ENCODE measurements around the gene SCP2. TPM values are rescaled to one million over a fixed set of nuclear protein-coding genes. Genes with fewer than 3 reads are reported as not detected.
A peak's percentile ranks its signal among the peaks of the same experiment; 100 is the strongest.

Gene SCP2
- total RNA-seq, 1 experiment from 2014 or later, result 56.4 TPM

- TF ChIP-seq, protein P1, sequence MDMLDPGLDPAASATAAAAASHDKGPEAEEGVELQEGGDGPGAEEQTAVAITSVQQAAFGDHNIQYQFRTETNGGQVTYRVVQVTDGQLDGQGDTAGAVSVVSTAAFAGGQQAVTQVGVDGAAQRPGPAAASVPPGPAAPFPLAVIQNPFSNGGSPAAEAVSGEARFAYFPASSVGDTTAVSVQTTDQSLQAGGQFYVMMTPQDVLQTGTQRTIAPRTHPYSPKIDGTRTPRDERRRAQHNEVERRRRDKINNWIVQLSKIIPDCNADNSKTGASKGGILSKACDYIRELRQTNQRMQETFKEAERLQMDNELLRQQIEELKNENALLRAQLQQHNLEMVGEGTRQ (CRISPR knock-in tag; IDR thresholded peaks at IDR 0.05), result no peak
Measured at GRCh38 chr1:53082826-53083455, 155.9 kb downstream of the SCP2 start (continued).

GRCh38 chr1:53083636-53084588, 156.8 kb downstream of the SCP2 start:
- ATAC-seq (no peak), DNase-seq (ENCODE audit: low spot score) (no peak)
- H3K9me3 Mint-ChIP-seq, result no peaks in the 10 kb centered on the region
- no peak overlapping the region for H3K4me3 Mint-ChIP-seq
- peaks cover 13% of the 10 kb centered on the region for H3K4me1 Mint-ChIP-seq
- TF ChIP-seq ZNF138 (CRISPR knock-in tag; conservative IDR thresholded peaks at IDR 0.05), result no peak
- no peak for TF ChIP-seq TP53 (CRISPR knock-in tag; IDR thresholded peaks at IDR 0.05)
- TF ChIP-seq, protein P2, sequence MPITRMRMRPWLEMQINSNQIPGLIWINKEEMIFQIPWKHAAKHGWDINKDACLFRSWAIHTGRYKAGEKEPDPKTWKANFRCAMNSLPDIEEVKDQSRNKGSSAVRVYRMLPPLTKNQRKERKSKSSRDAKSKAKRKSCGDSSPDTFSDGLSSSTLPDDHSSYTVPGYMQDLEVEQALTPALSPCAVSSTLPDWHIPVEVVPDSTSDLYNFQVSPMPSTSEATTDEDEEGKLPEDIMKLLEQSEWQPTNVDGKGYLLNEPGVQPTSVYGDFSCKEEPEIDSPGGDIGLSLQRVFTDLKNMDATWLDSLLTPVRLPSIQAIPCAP (CRISPR knock-in tag; IDR thresholded peaks at IDR 0.05), result no peak
- TF ChIP-seq EMX1 (CRISPR knock-in tag; IDR thresholded peaks at IDR 0.05), result no peak
- TF ChIP-seq, protein P3, sequence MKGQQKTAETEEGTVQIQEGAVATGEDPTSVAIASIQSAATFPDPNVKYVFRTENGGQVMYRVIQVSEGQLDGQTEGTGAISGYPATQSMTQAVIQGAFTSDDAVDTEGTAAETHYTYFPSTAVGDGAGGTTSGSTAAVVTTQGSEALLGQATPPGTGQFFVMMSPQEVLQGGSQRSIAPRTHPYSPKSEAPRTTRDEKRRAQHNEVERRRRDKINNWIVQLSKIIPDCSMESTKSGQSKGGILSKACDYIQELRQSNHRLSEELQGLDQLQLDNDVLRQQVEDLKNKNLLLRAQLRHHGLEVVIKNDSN (CRISPR knock-in tag; IDR thresholded peaks at IDR 0.05), result no peak
- TF ChIP-seq, protein P4, sequence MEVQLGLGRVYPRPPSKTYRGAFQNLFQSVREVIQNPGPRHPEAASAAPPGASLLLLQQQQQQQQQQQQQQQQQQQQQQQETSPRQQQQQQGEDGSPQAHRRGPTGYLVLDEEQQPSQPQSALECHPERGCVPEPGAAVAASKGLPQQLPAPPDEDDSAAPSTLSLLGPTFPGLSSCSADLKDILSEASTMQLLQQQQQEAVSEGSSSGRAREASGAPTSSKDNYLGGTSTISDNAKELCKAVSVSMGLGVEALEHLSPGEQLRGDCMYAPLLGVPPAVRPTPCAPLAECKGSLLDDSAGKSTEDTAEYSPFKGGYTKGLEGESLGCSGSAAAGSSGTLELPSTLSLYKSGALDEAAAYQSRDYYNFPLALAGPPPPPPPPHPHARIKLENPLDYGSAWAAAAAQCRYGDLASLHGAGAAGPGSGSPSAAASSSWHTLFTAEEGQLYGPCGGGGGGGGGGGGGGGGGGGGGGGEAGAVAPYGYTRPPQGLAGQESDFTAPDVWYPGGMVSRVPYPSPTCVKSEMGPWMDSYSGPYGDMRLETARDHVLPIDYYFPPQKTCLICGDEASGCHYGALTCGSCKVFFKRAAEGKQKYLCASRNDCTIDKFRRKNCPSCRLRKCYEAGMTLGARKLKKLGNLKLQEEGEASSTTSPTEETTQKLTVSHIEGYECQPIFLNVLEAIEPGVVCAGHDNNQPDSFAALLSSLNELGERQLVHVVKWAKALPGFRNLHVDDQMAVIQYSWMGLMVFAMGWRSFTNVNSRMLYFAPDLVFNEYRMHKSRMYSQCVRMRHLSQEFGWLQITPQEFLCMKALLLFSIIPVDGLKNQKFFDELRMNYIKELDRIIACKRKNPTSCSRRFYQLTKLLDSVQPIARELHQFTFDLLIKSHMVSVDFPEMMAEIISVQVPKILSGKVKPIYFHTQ (CRISPR knock-in tag; IDR thresholded peaks at IDR 0.05), result no peak
- no peak for TF ChIP-seq CREB1 (CRISPR knock-in tag; IDR thresholded peaks at IDR 0.05)
- TF ChIP-seq OVOL2 (CRISPR knock-in tag; IDR thresholded peaks at IDR 0.05; ENCODE audit: borderline replicate concordance), result no peak
- TF ChIP-seq, protein P5, sequence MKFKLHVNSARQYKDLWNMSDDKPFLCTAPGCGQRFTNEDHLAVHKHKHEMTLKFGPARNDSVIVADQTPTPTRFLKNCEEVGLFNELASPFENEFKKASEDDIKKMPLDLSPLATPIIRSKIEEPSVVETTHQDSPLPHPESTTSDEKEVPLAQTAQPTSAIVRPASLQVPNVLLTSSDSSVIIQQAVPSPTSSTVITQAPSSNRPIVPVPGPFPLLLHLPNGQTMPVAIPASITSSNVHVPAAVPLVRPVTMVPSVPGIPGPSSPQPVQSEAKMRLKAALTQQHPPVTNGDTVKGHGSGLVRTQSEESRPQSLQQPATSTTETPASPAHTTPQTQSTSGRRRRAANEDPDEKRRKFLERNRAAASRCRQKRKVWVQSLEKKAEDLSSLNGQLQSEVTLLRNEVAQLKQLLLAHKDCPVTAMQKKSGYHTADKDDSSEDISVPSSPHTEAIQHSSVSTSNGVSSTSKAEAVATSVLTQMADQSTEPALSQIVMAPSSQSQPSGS (CRISPR knock-in tag; IDR thresholded peaks at IDR 0.05; ENCODE audit: borderline replicate concordance, low read depth), result no peak
- TF ChIP-seq, protein P6, sequence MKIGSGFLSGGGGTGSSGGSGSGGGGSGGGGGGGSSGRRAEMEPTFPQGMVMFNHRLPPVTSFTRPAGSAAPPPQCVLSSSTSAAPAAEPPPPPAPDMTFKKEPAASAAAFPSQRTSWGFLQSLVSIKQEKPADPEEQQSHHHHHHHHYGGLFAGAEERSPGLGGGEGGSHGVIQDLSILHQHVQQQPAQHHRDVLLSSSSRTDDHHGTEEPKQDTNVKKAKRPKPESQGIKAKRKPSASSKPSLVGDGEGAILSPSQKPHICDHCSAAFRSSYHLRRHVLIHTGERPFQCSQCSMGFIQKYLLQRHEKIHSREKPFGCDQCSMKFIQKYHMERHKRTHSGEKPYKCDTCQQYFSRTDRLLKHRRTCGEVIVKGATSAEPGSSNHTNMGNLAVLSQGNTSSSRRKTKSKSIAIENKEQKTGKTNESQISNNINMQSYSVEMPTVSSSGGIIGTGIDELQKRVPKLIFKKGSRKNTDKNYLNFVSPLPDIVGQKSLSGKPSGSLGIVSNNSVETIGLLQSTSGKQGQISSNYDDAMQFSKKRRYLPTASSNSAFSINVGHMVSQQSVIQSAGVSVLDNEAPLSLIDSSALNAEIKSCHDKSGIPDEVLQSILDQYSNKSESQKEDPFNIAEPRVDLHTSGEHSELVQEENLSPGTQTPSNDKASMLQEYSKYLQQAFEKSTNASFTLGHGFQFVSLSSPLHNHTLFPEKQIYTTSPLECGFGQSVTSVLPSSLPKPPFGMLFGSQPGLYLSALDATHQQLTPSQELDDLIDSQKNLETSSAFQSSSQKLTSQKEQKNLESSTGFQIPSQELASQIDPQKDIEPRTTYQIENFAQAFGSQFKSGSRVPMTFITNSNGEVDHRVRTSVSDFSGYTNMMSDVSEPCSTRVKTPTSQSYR (CRISPR knock-in tag; IDR thresholded peaks at IDR 0.05), result no peak
- TF ChIP-seq, protein P7, sequence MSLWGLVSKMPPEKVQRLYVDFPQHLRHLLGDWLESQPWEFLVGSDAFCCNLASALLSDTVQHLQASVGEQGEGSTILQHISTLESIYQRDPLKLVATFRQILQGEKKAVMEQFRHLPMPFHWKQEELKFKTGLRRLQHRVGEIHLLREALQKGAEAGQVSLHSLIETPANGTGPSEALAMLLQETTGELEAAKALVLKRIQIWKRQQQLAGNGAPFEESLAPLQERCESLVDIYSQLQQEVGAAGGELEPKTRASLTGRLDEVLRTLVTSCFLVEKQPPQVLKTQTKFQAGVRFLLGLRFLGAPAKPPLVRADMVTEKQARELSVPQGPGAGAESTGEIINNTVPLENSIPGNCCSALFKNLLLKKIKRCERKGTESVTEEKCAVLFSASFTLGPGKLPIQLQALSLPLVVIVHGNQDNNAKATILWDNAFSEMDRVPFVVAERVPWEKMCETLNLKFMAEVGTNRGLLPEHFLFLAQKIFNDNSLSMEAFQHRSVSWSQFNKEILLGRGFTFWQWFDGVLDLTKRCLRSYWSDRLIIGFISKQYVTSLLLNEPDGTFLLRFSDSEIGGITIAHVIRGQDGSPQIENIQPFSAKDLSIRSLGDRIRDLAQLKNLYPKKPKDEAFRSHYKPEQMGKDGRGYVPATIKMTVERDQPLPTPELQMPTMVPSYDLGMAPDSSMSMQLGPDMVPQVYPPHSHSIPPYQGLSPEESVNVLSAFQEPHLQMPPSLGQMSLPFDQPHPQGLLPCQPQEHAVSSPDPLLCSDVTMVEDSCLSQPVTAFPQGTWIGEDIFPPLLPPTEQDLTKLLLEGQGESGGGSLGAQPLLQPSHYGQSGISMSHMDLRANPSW (CRISPR knock-in tag; conservative IDR thresholded peaks at IDR 0.05; ENCODE audit: low read depth), result no peak
- POLR2A ChIA-PET, result no interaction called here
- H3K36me3 Mint-ChIP-seq, result no peaks in the 10 kb centered on the region
- H3K27me3 Mint-ChIP-seq (ENCODE audit: low read depth), result no peaks in the 10 kb centered on the region; the same call in 1 of the 2 replicates
- H3K27ac Mint-ChIP-seq, result peak overlapping the region; percentile 49; the same call in 1 of the 2 replicates
- CTCF ChIA-PET, result interaction anchor here (0.8 to 1.3 kb wide), 2 partner anchors 98 to 102 kb away, joined by 3 to 4 read pairs; no protein-coding TSS in a partner anchor
